ENCODE data around the gene MCOLN2. TPM values are rescaled to one million over a fixed set of nuclear protein-coding genes. Genes with fewer than 3 reads are reported as not detected.

The MCOLN2 gene
- total RNA-seq, 1 experiment from 2014 or later: 11.3 TPM

- Histone ChIP-seq H3K4me3 (replicated peaks in 1 of 2; ENCODE audit: low read depth in 1 of 2, low read length in 2 of 2) (no peak overlapping the region), H3K4me1 (ENCODE audit: control insufficient read depth in 1 of 2, insufficient read depth in 2 of 2, low read length in 2 of 2) (no peaks in the 10 kb centered on the region), H3K27ac (ENCODE audit: low read depth, low read length) (no peak overlapping the region), H3K4me2 (ENCODE audit: low read length) (no peak overlapping the region), H3K36me3 (ENCODE audit: control insufficient read depth in 1 of 2, insufficient read depth in 2 of 2, low read length in 2 of 2) (no peaks in the 10 kb centered on the region), H3K79me2 (ENCODE audit: insufficient read depth, low read length) (no peaks in the 10 kb centered on the region), H3K27me3 (ENCODE audit: insufficient read depth, low read length) (no peaks in the 10 kb centered on the region), H3K9me2 (ENCODE audit: insufficient read depth) (no peaks in the 10 kb centered on the region), H3K9ac (ENCODE audit: low read length) (no peak overlapping the region), H2AFZ (ENCODE audit: low read depth, low read length, poor library complexity, severe bottlenecking) (no peak overlapping the region), H3K9me3 (ENCODE audit: control insufficient read depth in 1 of 2, insufficient read depth in 1 of 2, low read depth in 1 of 2, low read length in 2 of 2) (no peaks in the 10 kb centered on the region), H4K20me1 (ENCODE audit: insufficient read depth) (no peaks in the 10 kb centered on the region)
- RAD21 ChIA-PET (ENCODE audit: low non-redundant PET in 1 of 2, low total read pairs in 2 of 2, uncharacterized antibody in 2 of 2, unreplicated experiment in 2 of 2): no interaction called here
- BruUV-seq (replicated peaks): no TSS peak
- POLR2A ChIA-PET: no interaction called here
- no peak for ATAC-seq
- CTCF ChIA-PET: interaction anchor here (1.0 kb wide), 1 partner anchor 16 kb away, joined by 5 read pairs; no protein-coding TSS in a partner anchor
- DNase-seq (ENCODE audit: low read depth, low spot score): no peak
- TF ChIP-seq EZH2 (IDR thresholded peaks at IDR 0.05) (no peak), SP1 (IDR thresholded peaks at IDR 0.05; ENCODE audit: low read depth) (no peak), ELF1 (IDR thresholded peaks at IDR 0.05; ENCODE audit: borderline replicate concordance, low read depth) (no peak), ZNF274 (IDR thresholded peaks at IDR 0.05; ENCODE audit: low read depth, low read length) (no peak), SIN3A (IDR thresholded peaks at IDR 0.05; ENCODE audit: low read depth) (no peak), JUND (IDR thresholded peaks at IDR 0.05) (no peak)
- TF ChIP-seq, protein P1, sequence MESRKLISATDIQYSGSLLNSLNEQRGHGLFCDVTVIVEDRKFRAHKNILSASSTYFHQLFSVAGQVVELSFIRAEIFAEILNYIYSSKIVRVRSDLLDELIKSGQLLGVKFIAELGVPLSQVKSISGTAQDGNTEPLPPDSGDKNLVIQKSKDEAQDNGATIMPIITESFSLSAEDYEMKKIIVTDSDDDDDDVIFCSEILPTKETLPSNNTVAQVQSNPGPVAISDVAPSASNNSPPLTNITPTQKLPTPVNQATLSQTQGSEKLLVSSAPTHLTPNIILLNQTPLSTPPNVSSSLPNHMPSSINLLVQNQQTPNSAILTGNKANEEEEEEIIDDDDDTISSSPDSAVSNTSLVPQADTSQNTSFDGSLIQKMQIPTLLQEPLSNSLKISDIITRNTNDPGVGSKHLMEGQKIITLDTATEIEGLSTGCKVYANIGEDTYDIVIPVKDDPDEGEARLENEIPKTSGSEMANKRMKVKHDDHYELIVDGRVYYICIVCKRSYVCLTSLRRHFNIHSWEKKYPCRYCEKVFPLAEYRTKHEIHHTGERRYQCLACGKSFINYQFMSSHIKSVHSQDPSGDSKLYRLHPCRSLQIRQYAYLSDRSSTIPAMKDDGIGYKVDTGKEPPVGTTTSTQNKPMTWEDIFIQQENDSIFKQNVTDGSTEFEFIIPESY (IDR thresholded peaks at IDR 0.05; ENCODE audit: extremely low read depth, insufficient replicate concordance, low read length): no peak
- intact Hi-C loops (cut with micrococcal nuclease): no loop called here
Observed at GRCh38 chr1:84960371-84960770, 36.5 kb downstream of the MCOLN2 start.

DNA sequence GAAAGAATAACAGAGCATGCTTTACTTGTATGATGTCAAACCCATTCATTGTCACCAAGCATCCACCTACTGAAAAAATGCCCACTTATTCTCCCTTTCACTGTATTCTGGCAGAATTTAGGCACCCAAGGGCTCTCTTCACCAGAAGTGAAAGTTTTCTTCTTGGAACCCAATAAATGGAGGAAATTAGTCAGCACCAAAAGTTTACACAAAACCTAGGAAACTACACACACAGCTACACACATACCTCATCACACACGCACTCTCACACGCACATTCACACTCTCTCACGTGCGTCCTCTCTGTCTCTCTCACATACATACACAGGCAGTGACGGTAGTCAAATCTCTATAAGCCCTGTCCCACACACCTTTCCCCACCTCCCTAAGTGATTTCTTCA lies 37.6 kb downstream of the MCOLN2 start:
- Histone ChIP-seq H3K4me1 (ENCODE audit: control insufficient read depth in 1 of 2, insufficient read depth in 2 of 2, low read length in 2 of 2) (no peaks in the 10 kb centered on the region), H3K27ac (ENCODE audit: low read depth, low read length) (no peak overlapping the region), H4K20me1 (ENCODE audit: insufficient read depth) (no peaks in the 10 kb centered on the region), H3K9me3 (ENCODE audit: control insufficient read depth in 1 of 2, insufficient read depth in 1 of 2, low read depth in 1 of 2, low read length in 2 of 2) (no peaks in the 10 kb centered on the region), H2AFZ (ENCODE audit: low read depth, low read length, poor library complexity, severe bottlenecking) (no peak overlapping the region), H3K4me3 (replicated peaks in 1 of 2; ENCODE audit: low read depth in 1 of 2, low read length in 2 of 2) (no peak overlapping the region), H3K79me2 (ENCODE audit: insufficient read depth, low read length) (no peaks in the 10 kb centered on the region), H3K36me3 (ENCODE audit: control insufficient read depth in 1 of 2, insufficient read depth in 2 of 2, low read length in 2 of 2) (no peaks in the 10 kb centered on the region), H3K4me2 (ENCODE audit: low read length) (no peak overlapping the region), H3K27me3 (ENCODE audit: insufficient read depth, low read length) (no peaks in the 10 kb centered on the region), H3K9ac (ENCODE audit: low read length) (no peak overlapping the region), H3K9me2 (ENCODE audit: insufficient read depth) (no peaks in the 10 kb centered on the region)
- intact Hi-C loops (cut with micrococcal nuclease): no loop called here
- BruUV-seq (replicated peaks): no TSS peak
- no peak for ATAC-seq
- no peak for TF ChIP-seq YY1 (IDR thresholded peaks at IDR 0.05; ENCODE audit: extremely low read depth, insufficient replicate concordance, low read depth, low read length)
- TF ChIP-seq, protein P1 (IDR thresholded peaks at IDR 0.05; ENCODE audit: extremely low read depth, insufficient replicate concordance, low read length): no peak
- no peak for TF ChIP-seq JUND (IDR thresholded peaks at IDR 0.05)
- no peak for TF ChIP-seq REST (IDR thresholded peaks at IDR 0.05; ENCODE audit: low read depth)
- no peak for TF ChIP-seq SIN3A (IDR thresholded peaks at IDR 0.05; ENCODE audit: low read depth)
- no peak for TF ChIP-seq POLR2A (IDR thresholded peaks at IDR 0.05; ENCODE audit: borderline replicate concordance, extremely low read depth, insufficient read depth, insufficient read length)
- no peak for TF ChIP-seq ZNF274 (IDR thresholded peaks at IDR 0.05; ENCODE audit: low read depth, low read length)
- TF ChIP-seq SP1 (IDR thresholded peaks at IDR 0.05; ENCODE audit: low read depth): no peak
- no peak for DNase-seq (ENCODE audit: low read depth, low spot score)
- ChIA-PET RAD21 (ENCODE audit: low non-redundant PET in 1 of 2, low total read pairs in 2 of 2, uncharacterized antibody in 2 of 2, unreplicated experiment in 2 of 2) (no interaction called here), POLR2A (no interaction called here), CTCF (interaction anchor here (1.0 kb wide), 1 partner anchor 15 kb away, joined by 5 read pairs; no protein-coding TSS in a partner anchor)
